ENCODE data around the gene TRIM66.

GRCh38 chr11:8652140-8652539, 30.3 kb downstream of the TRIM66 start:
- TF ChIP-seq ZNF274 (IDR thresholded peaks at IDR 0.05; ENCODE audit: low read depth, low read length) (no peak), YY1 (IDR thresholded peaks at IDR 0.05; ENCODE audit: insufficient read depth, insufficient read length) (no peak), SUZ12 (IDR thresholded peaks at IDR 0.05; ENCODE audit: extremely low read depth, insufficient read depth, insufficient read length) (no peak)
